Left lung (tissue), 10 donors: ENCODE data around the gene NUDT1. TPM values are rescaled to one million over a fixed set of nuclear protein-coding genes. Genes with fewer than 3 reads are reported as not detected.

ENCODE experiments used
- ATAC-seq: fragments of 200-7000 bp; cut with Tn5 transposase; one replicate; pipeline ENCODE4 v1.9.1; 2020; ENCODE audit warnings: moderate library complexity
- DNase-seq, 4 donors: peaks; one replicate each; pipeline ENCODE4 v3.0.0-alpha.2; 2013 to 2020
- H3K27ac ChIP-seq, 2 donors: fragments of 200-600 bp; sonication (generic) in 1 of 2; one replicate each; pipeline versions ENCODE4 v1.5.0 to v1.8.0; 2020 to 2021
- H3K27me3 ChIP-seq, 2 donors: fragments of 200-600 bp; sonication (generic) in 1 of 2; one replicate each; pipeline versions ENCODE4 v1.5.0 to v1.8.0; 2020 to 2021
- H3K36me3 ChIP-seq, 2 donors: fragments of 200-600 bp; sonication (generic) in 1 of 2; one replicate each; pipeline versions ENCODE4 v1.5.0 to v1.8.0; 2020 to 2021
- H3K4me1 ChIP-seq, 2 donors: fragments of 200-600 bp; one replicate each; pipeline ENCODE4 v1.8.0; 2021
- H3K4me3 ChIP-seq, 2 donors: fragments of 200-600 bp; sonication (generic) in 1 of 2; one replicate each; pipeline versions ENCODE4 v1.5.0 to v1.8.0; 2020 to 2021; ENCODE audit warnings: mild to moderate bottlenecking in 1 of 2
- H3K9me3 ChIP-seq, 2 donors: fragments of 200-600 bp; sonication (generic) in 1 of 2; one replicate each; pipeline versions ENCODE4 v1.5.0 to v1.8.0; 2020 to 2021
- intact Hi-C, 2 donors: fragments of 100-400 bp; cut with DNase I; formaldehyde crosslinking; loops; one replicate each; pipeline versions ENCODE4 v1.11.2 to v1.14.2; 2022
- polyA plus RNA-seq, 6 donors: library from polyadenylated mRNA; unstranded; fragments of 120-200 nt; gene quantifications; one replicate each; pipeline ENCODE4 v1.2.1, GENCODE V29; 2013; ENCODE audit not compliant: insufficient read length in 6 of 6
- total RNA-seq, 2 donors: library from RNA; stranded (reverse); fragmentation: NEBNext Ultra II Directional; extraction: Animal tissue kit (Norgen Biotek cat#: 25700); gene quantifications; one replicate each; pipeline ENCODE4 v1.2.1, GENCODE V29; 2021
- TF ChIP-seq, protein P1 (sequence below), 2 donors: fragments of 200-600 bp; sonication (generic) in 1 of 2; IDR thresholded peaks; one replicate each; pipeline versions ENCODE4 v1.5.0 to v1.8.0; 2021; ENCODE audit warnings: antibody characterized with exemption in 2 of 2
- donor health status: DM: no; HTN: yes; CAD: no.
- donor health status: DM: no; HTN: no; CAD: no.

Gene NUDT1
- total and polyA plus RNA-seq, 8 donors, result 13.1 to 26.3 (median 19.7) TPM

DNA sequence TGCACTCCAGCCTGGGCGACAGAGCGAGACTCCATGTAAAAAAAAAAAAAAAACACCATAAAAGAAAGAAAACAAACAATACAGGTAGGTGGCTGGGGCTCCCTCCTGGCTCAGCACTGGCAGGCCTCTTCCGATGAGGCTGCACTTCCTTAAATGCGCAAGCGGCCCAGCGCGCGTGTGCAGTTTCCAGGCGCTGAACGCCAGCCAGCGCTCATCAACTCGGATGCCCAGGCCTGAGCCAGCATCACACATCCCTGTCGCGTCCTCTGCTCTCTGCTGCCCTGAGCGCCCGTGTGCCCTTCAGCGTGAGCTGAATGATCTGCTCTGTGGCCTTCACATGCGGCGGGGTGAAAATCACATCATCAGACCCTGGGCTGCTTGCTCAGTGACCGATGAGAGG is 31.8 kb downstream of the NUDT1 start:
- Histone ChIP-seq H3K9me3 (no peaks in the 10 kb centered on the region), H3K4me3 (no peak overlapping the region), H3K27me3 (no peaks in the 10 kb centered on the region), H3K4me1 (no peaks in the 10 kb centered on the region), H3K27ac (no peak overlapping the region), H3K36me3 (peaks cover 0 to 60% of the 10 kb centered on the region in 2 donors)
- intact Hi-C loops, result no loop called here
- DNase-seq (peak in 1 of 4 donors; percentile 35), ATAC-seq (no peak)
- TF ChIP-seq, protein P1, sequence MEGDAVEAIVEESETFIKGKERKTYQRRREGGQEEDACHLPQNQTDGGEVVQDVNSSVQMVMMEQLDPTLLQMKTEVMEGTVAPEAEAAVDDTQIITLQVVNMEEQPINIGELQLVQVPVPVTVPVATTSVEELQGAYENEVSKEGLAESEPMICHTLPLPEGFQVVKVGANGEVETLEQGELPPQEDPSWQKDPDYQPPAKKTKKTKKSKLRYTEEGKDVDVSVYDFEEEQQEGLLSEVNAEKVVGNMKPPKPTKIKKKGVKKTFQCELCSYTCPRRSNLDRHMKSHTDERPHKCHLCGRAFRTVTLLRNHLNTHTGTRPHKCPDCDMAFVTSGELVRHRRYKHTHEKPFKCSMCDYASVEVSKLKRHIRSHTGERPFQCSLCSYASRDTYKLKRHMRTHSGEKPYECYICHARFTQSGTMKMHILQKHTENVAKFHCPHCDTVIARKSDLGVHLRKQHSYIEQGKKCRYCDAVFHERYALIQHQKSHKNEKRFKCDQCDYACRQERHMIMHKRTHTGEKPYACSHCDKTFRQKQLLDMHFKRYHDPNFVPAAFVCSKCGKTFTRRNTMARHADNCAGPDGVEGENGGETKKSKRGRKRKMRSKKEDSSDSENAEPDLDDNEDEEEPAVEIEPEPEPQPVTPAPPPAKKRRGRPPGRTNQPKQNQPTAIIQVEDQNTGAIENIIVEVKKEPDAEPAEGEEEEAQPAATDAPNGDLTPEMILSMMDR (IDR thresholded peaks at IDR 0.05), result no peak

DNA sequence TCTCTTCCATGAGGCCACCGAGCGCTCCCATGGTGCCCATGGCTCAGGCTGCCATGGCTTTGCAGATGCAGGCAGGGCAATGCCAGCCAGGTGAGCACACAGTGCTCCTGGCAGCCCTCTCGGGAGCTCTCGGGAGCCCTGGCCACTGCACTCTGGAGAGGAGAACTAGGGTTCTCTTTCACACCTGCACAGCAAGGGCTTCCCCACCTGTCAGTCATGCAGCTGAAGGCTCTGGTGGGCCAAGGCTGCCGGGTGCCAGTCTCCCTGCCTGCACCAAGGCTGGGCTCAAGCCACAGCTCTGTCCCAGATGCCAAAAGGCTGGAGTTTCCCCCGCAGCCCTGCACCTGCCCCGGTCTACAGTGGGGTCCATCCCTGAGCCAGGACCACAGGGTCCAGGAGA is 32.6 kb downstream of the NUDT1 start:
- Histone ChIP-seq H3K27me3 (no peaks in the 10 kb centered on the region), H3K4me1 (no peaks in the 10 kb centered on the region), H3K9me3 (no peaks in the 10 kb centered on the region), H3K27ac (no peak overlapping the region), H3K36me3 (peaks cover 0 to 60% of the 10 kb centered on the region in 2 donors), H3K4me3 (no peak overlapping the region)
- ATAC-seq (no peak), DNase-seq (peak in 1 of 4 donors; percentile 72)
- intact Hi-C loops, result no loop called here
- TF ChIP-seq, protein P1 (IDR thresholded peaks at IDR 0.05), result no peak

DNA sequence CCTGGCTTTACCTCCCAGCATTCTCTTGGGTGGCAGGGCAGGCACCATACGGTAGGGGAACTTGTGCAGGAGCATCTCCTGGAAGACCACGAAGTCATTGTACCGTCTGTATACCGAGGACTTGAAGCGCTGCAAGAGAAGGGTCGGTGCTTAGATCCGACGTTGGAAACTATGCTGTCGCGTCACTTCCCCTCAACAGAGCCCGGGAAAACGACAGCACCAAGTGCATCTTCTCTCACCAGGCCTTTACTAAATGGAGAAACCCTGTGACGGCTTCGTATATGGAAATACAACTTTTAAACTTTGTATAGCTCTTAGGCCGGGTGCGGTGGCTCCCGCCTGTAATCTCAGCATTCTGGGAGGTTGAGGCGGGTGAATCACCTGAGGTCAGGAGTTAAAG is 33.1 kb downstream of the NUDT1 start:
- no peak overlapping the region for H3K4me3 ChIP-seq
- no peak for ATAC-seq
- TF ChIP-seq, protein P1 (IDR thresholded peaks at IDR 0.05), result no peak

DNA sequence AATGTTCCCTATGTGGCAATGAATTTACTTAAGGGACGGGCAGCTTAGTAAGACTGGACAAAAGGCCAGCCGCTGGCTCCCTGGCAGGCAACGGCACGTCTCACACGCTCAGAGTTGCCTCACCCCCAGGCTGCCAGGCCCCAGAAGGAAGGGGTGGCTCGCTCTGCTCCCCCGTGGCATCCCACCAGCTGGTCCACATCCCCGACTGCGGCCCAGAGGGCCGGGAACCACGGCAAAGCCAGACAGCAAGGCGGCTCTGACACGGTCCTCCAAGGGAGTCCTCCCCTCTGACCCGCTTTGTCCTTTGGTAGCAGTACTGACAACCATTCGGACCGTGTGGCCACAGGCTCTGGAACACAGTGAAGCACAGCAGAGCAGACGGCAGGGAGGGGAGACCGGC is 34.1 kb downstream of the NUDT1 start:
- Histone ChIP-seq H3K4me1 (peaks cover 0 to under 1% of the 10 kb centered on the region in 2 donors), H3K4me3 (no peak overlapping the region), H3K27ac (no peak overlapping the region), H3K36me3 (peaks cover 0 to 52% of the 10 kb centered on the region in 2 donors), H3K9me3 (no peaks in the 10 kb centered on the region), H3K27me3 (no peaks in the 10 kb centered on the region)
- intact Hi-C loops, result no loop called here
- TF ChIP-seq, protein P1 (IDR thresholded peaks at IDR 0.05), result no peak
- ATAC-seq (no peak), DNase-seq (peak in 1 of 4 donors; percentile 66)

More for the DNA sequence above, 33.1 kb downstream of the NUDT1 start:
- no peak for DNase-seq
- no peaks in the 10 kb centered on the region for H3K9me3 ChIP-seq
- intact Hi-C loops, result no loop called here
- H3K27me3 ChIP-seq, result no peaks in the 10 kb centered on the region
- no peak overlapping the region for H3K27ac ChIP-seq
- H3K4me1 ChIP-seq, result no peaks in the 10 kb centered on the region
- peaks cover 0 to 60% of the 10 kb centered on the region in 2 donors for H3K36me3 ChIP-seq

DNA sequence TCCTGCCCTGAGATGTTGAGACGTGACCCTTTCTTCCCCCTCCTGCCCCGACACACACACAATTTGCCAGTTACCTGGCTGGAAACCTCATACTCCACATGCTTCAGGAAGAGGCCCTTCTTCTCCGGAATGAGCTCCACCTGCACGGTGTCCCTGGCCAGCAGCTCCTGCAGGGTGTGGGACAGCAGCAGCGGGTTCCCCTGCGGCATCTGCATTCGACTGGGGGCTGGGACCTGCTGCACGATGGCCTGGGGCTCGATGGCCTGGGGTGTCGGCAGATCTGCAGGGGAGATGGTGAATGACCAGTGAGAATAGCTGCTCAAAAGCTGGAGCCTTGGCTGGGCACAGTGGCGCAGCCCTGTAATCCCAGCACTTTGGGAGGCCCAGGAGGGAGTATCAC is 36.0 kb downstream of the NUDT1 start:
- H3K4me3 ChIP-seq, result no peak overlapping the region

More for the DNA sequence above, 36.0 kb downstream of the NUDT1 start:
- DNase-seq (peak in 1 of 4 donors; percentile 61), ATAC-seq (no peak)
- intact Hi-C loops, result no loop called here
- Histone ChIP-seq H3K27ac (no peak overlapping the region), H3K9me3 (no peaks in the 10 kb centered on the region), H3K4me1 (peaks cover 0 to 8% of the 10 kb centered on the region in 2 donors), H3K27me3 (no peaks in the 10 kb centered on the region), H3K36me3 (peaks cover 0 to 40% of the 10 kb centered on the region in 2 donors)
- TF ChIP-seq, protein P1 (IDR thresholded peaks at IDR 0.05), result no peak
